Measurements from ENCODE around the gene FMO2.

FMO2 gene

DNA sequence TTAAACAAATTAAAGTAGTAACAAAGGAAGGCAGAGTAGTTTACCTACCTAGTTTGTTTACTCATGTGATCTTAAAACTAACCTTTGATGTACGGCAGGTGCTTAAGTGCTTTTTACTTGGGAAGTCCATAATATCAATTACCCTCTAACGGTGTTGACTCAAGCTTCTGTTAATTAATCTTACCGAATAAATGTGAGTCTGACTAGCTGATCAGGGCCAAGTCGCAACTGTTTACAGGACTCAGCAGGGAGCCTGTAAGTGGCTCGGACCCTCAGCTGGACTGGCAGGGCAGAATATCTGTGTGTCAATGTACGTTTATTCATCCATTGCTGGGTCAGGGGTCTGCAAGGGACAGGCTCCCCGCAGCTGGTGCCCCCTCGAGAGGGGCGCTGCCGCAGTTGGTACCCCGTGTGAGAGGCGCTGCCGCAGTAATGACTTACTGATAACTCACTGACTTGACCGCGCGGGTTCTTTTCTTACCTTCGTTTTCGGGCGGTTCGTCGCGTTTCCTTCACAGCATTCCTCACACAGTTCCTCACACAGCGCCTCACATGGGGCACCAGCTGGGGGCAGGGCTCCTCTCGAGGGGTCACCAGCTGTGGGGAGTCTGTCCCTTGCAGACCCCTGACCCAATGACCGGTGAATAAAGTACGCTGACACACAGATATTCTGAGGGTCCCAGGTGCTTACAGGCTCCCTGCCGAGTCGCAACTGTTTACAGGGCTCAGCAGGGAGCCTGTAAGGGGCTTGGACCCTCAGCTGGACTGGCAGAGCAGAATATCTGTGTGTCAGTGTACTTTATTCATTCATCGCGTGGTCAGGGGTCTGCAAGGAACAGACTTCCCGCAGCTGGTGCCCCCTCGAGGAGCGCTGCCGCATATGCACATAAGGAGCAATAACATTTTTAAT is 66.2 kb downstream of the FMO2 start:
- H3K27ac ChIP-seq, result no peak overlapping the region

DNA sequence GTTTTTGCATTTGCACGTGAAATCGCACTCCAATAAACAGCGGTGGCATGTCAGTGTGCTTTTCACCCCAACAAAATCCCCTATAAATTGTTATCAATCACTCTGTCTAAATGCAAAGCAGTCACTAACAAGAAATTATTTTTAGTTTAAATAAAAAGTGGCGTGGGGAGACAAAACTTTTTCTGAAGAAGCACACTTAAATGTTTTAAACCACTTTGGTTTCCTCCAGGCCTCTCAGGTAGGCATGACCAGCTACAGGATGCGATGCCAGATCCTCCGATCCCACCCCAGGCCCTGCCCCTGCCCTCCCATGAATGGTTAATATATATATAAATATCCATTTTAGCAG is 66.8 kb downstream of the FMO2 start:
- no peak for DNase-seq (ENCODE audit: low read depth, low spot score)
- no peak overlapping the region for H3K27ac ChIP-seq

More for the DNA sequence above, 66.2 kb downstream of the FMO2 start:
- DNase-seq (ENCODE audit: low read depth, low spot score), result no peak

DNA sequence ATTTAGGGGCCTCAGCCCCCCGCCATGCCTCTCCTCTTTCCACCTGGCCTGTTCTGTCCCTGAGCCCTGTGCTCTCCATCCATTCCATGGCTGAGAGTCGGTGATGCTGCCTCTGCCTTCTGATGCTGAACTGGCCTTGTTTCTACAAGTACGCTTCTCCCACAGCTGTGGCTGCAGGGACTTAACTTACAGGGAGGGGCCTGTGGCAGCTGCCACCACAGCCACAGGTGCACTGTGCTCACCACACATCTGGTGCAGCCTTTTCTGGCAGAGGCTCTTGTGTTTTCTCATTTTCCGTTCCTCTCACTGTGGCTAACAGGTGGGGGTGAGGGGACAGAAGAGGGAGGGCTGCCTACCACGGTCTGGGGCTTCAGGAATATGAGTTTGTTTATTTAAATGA is 67.4 kb downstream of the FMO2 start:
- H3K27ac ChIP-seq, result no peak overlapping the region
- no peak for DNase-seq (ENCODE audit: low read depth, low spot score)

GRCh38 chr1:171254859-171255258 is 69.8 kb downstream of the FMO2 start:
- peak; percentile 53 for DNase-seq (ENCODE audit: low read depth, low spot score)
- peak overlapping the region; percentile 51 for H3K27ac ChIP-seq

- H3K27ac ChIP-seq, result no peak overlapping the region
- DNase-seq (ENCODE audit: low read depth, low spot score), result peak; percentile 80
These were observed 72.0 kb downstream of the FMO2 start for GRCh38 chr1:171256940-171257606.

DNA sequence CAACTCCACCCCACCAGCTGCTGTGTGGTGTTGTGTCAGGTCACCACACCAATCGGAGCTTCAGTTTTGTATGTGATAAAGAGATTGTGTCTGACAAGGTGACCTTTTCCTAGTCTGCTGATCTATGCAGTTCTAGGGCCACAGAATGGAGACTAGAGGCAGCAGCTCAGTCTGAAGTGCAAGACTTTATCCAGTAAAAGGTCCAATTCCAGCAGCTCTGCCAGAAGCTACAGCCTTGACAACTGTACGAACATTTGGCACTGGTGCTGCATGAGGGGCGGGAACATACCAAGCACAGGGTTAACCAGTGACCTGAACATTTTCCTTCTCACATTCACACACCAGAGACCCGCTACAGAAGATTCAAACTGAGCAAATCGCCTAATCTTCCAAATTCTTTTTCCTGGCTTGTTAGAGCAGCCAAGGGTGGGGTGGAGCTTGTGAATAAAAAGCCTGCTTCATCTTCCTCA is 72.5 kb downstream of the FMO2 start:
- no peak for DNase-seq (ENCODE audit: low read depth, low spot score)
- no peak overlapping the region for H3K27ac ChIP-seq

- H3K27ac ChIP-seq, result no peak overlapping the region
- DNase-seq (ENCODE audit: low read depth, low spot score), result no peak
These were observed 73.3 kb downstream of the FMO2 start for GRCh38 chr1:171258429-171258828.

GRCh38 chr1:171258943-171259342 is 73.8 kb downstream of the FMO2 start:
- no peak overlapping the region for H3K27ac ChIP-seq
- DNase-seq (ENCODE audit: low read depth, low spot score), result no peak

Measured in epithelial cell of prostate (primary cell).